ENCODE measurements around the gene SETD2. TPM values are rescaled to one million over a fixed set of nuclear protein-coding genes. Genes with fewer than 3 reads are reported as not detected.
"Not testable (repeated sequence)": the region's sequence is repeated elsewhere in the genome, so short reads cannot be mapped to it uniquely, and the experiment has no call there.

Gene SETD2
- total and polyA plus RNA-seq, 4 donors, result 7.6 to 37.6 (median 19.0) TPM

DNA sequence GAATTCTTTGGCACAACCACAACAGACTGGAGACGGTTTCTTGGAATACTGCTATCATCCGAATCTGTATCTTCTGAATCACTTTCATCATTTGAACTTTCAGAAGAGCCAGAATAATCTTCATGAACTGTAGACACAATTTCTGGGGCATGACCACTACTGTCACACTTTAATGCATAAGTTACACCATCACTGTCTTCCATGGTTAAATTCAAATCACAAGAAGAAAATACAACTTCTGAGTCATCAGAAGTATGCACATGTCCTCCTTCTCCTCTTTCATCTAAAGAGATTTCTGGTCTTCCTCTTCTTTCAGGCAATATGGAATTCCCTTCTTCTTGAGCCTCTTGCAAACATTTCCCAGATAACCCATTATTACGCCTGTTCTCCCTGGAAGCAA lies 42.5 kb downstream of the SETD2 start:
- no peaks in the 10 kb centered on the region for H3K9me3 ChIP-seq (ENCODE audit: control insufficient read depth in 4 of 4, low read length in 3 of 4)
- H3K4me1 ChIP-seq (ENCODE audit: control insufficient read depth in 4 of 4, insufficient read depth in 4 of 4, low read length in 3 of 4), result peaks cover 0 to 2% (median 0%) of the 10 kb centered on the region in 4 donors
- H3K4me3 ChIP-seq (ENCODE audit: low read depth in 1 of 3, low read length in 3 of 3), result no peak overlapping the region
- WGBS, result 96% methylated on average over 3 of the region's 3 CpGs
- no peak overlapping the region for H3K27ac ChIP-seq (ENCODE audit: low read depth in 1 of 2, low read length in 2 of 2)
- no peak for DNase-seq (ENCODE audit: low spot score)
- no peak overlapping the region for H3K9ac ChIP-seq (ENCODE audit: low read depth in 1 of 2, low read length in 2 of 2)
- peaks cover 6 to 36% (median 22%) of the 10 kb centered on the region in 4 donors for H3K36me3 ChIP-seq (ENCODE audit: control insufficient read depth in 4 of 4, insufficient read depth in 3 of 4, low read depth in 1 of 4, low read length in 3 of 4)
- no peaks in the 10 kb centered on the region for H3K27me3 ChIP-seq (ENCODE audit: control insufficient read depth in 4 of 4, insufficient read depth in 4 of 4, low read length in 3 of 4)
- TF ChIP-seq, protein P1, sequence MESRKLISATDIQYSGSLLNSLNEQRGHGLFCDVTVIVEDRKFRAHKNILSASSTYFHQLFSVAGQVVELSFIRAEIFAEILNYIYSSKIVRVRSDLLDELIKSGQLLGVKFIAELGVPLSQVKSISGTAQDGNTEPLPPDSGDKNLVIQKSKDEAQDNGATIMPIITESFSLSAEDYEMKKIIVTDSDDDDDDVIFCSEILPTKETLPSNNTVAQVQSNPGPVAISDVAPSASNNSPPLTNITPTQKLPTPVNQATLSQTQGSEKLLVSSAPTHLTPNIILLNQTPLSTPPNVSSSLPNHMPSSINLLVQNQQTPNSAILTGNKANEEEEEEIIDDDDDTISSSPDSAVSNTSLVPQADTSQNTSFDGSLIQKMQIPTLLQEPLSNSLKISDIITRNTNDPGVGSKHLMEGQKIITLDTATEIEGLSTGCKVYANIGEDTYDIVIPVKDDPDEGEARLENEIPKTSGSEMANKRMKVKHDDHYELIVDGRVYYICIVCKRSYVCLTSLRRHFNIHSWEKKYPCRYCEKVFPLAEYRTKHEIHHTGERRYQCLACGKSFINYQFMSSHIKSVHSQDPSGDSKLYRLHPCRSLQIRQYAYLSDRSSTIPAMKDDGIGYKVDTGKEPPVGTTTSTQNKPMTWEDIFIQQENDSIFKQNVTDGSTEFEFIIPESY (IDR thresholded peaks at IDR 0.05), result no peak
- TF ChIP-seq HNF4A (conservative IDR thresholded peaks at IDR 0.05), result no peak
- TF ChIP-seq, protein P2, sequence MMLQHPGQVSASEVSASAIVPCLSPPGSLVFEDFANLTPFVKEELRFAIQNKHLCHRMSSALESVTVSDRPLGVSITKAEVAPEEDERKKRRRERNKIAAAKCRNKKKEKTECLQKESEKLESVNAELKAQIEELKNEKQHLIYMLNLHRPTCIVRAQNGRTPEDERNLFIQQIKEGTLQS (IDR thresholded peaks at IDR 0.05), result no peak
- no peak for TF ChIP-seq JUND (IDR thresholded peaks at IDR 0.05)
- TF ChIP-seq, protein P3, sequence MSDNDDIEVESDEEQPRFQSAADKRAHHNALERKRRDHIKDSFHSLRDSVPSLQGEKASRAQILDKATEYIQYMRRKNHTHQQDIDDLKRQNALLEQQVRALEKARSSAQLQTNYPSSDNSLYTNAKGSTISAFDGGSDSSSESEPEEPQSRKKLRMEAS (IDR thresholded peaks at IDR 0.05), result no peak
- no peak for TF ChIP-seq YY1 (IDR thresholded peaks at IDR 0.05)
- TF ChIP-seq, protein P4, sequence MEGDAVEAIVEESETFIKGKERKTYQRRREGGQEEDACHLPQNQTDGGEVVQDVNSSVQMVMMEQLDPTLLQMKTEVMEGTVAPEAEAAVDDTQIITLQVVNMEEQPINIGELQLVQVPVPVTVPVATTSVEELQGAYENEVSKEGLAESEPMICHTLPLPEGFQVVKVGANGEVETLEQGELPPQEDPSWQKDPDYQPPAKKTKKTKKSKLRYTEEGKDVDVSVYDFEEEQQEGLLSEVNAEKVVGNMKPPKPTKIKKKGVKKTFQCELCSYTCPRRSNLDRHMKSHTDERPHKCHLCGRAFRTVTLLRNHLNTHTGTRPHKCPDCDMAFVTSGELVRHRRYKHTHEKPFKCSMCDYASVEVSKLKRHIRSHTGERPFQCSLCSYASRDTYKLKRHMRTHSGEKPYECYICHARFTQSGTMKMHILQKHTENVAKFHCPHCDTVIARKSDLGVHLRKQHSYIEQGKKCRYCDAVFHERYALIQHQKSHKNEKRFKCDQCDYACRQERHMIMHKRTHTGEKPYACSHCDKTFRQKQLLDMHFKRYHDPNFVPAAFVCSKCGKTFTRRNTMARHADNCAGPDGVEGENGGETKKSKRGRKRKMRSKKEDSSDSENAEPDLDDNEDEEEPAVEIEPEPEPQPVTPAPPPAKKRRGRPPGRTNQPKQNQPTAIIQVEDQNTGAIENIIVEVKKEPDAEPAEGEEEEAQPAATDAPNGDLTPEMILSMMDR (IDR thresholded peaks at IDR 0.05; ENCODE audit: low read depth, low read length, missing input control), result no peak
- TF ChIP-seq EGR1 (IDR thresholded peaks at IDR 0.05; ENCODE audit: low read depth in 2 of 2), result no peak
- no peak for TF ChIP-seq GABPA (IDR thresholded peaks at IDR 0.05 in 1 of 2, conservative IDR thresholded peaks at IDR 0.05 in 1 of 2)
- TF ChIP-seq FOXA2 (IDR thresholded peaks at IDR 0.05), result no peak
- TF ChIP-seq RAD21 (IDR thresholded peaks at IDR 0.05), result no peak
- no peak for TF ChIP-seq SP1 (IDR thresholded peaks at IDR 0.05)
- TF ChIP-seq HNF4G (IDR thresholded peaks at IDR 0.05), result no peak
- no peak for TF ChIP-seq NR2F2 (IDR thresholded peaks at IDR 0.05)
- no peak for TF ChIP-seq TAF1 (conservative IDR thresholded peaks at IDR 0.05)

DNA sequence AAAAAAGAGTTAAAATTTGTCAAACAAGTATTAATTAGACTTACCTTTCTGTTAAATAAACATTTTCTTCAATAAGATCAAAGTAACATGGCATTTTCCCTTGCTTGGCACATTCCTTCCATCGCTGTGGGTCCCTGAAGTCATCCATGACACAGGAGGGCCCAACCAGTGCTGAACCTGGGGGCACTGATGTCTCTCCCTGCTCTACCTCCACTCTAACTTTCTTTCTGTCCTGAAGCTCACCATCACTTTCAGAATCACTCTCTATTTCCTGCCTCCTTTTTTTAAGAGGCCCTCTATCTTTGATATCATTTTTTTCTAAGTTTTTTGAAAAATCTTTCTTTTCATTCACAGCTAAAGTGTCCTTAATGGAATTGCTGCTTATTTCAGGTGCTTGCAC lies 43.8 kb downstream of the SETD2 start:
- H3K27me3 ChIP-seq (ENCODE audit: control insufficient read depth in 4 of 4, insufficient read depth in 4 of 4, low read length in 3 of 4), result no peaks in the 10 kb centered on the region
- no peaks in the 10 kb centered on the region for H3K9me3 ChIP-seq (ENCODE audit: control insufficient read depth in 4 of 4, low read length in 3 of 4)
- H3K4me3 ChIP-seq (ENCODE audit: low read depth in 1 of 3, low read length in 3 of 3), result no peak overlapping the region
- H3K9ac ChIP-seq (ENCODE audit: low read depth in 1 of 2, low read length in 2 of 2), result no peak overlapping the region
- no peak for TF ChIP-seq FOXA2 (IDR thresholded peaks at IDR 0.05)
- TF ChIP-seq, protein P3 (IDR thresholded peaks at IDR 0.05), result no peak
- TF ChIP-seq RXRA (IDR thresholded peaks at IDR 0.05), result no peak
- WGBS, result 82% methylated on average over 1 of the region's 1 CpG
- H3K36me3 ChIP-seq (ENCODE audit: control insufficient read depth in 4 of 4, insufficient read depth in 3 of 4, low read depth in 1 of 4, low read length in 3 of 4), result peaks cover 8 to 39% (median 27%) of the 10 kb centered on the region in 4 donors
- no peak overlapping the region for H3K27ac ChIP-seq (ENCODE audit: low read depth in 1 of 2, low read length in 2 of 2)
- no peak for DNase-seq (ENCODE audit: low spot score)
- H3K4me1 ChIP-seq (ENCODE audit: control insufficient read depth in 4 of 4, insufficient read depth in 4 of 4, low read length in 3 of 4), result no peaks in the 10 kb centered on the region

DNA sequence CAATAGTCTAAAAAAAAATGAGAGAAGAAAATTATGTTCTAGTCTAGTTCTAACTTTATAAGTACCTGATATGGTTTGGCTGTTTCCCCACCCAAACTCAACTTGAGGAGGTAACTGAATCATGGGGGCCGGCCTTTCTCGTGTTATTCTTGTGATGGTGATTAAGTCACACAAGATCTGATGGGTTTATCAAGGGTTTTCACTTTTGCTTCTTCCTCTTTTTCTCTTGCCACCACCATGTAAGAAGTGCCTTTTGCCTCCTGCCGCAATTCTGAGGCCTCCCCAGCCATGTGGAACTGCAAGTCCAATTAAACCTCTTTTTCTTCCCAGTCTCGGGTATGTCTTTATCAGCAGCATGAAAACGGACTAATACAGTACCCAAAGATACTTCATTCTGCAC lies 44.5 kb downstream of the SETD2 start:
- peaks cover 10 to 42% (median 31%) of the 10 kb centered on the region in 4 donors for H3K36me3 ChIP-seq (ENCODE audit: control insufficient read depth in 4 of 4, insufficient read depth in 3 of 4, low read depth in 1 of 4, low read length in 3 of 4)
- 95% methylated on average over 5 of the region's 5 CpGs for WGBS
- not testable (repeated sequence) for H3K27ac ChIP-seq (ENCODE audit: low read depth in 1 of 2, low read length in 2 of 2); H3K4me1 ChIP-seq (ENCODE audit: control insufficient read depth in 4 of 4, insufficient read depth in 4 of 4, low read length in 3 of 4); DNase-seq (ENCODE audit: low spot score); H3K27me3 ChIP-seq (ENCODE audit: control insufficient read depth in 4 of 4, insufficient read depth in 4 of 4, low read length in 3 of 4); H3K9me3 ChIP-seq (ENCODE audit: control insufficient read depth in 4 of 4, low read length in 3 of 4); H3K4me3 ChIP-seq (ENCODE audit: low read depth in 1 of 3, low read length in 3 of 3); H3K9ac ChIP-seq (ENCODE audit: low read depth in 1 of 2, low read length in 2 of 2)
